HEK293 (cell line): ENCODE data around the gene GGNBP2.

ENCODE experiments used
- BCL11B ChIP-seq: fragments of 450-650 bp; formaldehyde crosslinking; IDR thresholded peaks from 2 replicates; pipeline ENCODE4 v1.5.1; 2016; ENCODE audit warnings: low read depth, missing biosample characterization, missing genetic modification characterization
- GLIS2 ChIP-seq: fragments of 450-650 bp; formaldehyde crosslinking; IDR thresholded peaks from 2 replicates; pipeline ENCODE4 v1.5.1; 2016; ENCODE audit warnings: missing biosample characterization, missing genetic modification characterization
- HOXC10 ChIP-seq: sonication (generic); formaldehyde crosslinking; IDR thresholded peaks from 2 replicates; pipeline ENCODE4 v1.8.1; 2023; ENCODE audit warnings: mild to moderate bottlenecking, missing genetic modification reagents
- KLF8 ChIP-seq: fragments of 450-650 bp; formaldehyde crosslinking; IDR thresholded peaks from 2 replicates; pipeline ENCODE4 v1.5.1; 2016; ENCODE audit warnings: missing biosample characterization, missing genetic modification characterization
- OVOL3 ChIP-seq: fragments of 450-650 bp; formaldehyde crosslinking; IDR thresholded peaks from 2 replicates; pipeline ENCODE4 v1.5.1; 2016; ENCODE audit warnings: missing biosample characterization, missing genetic modification characterization
- SP3 ChIP-seq: fragments of 450-650 bp; formaldehyde crosslinking; IDR thresholded peaks from 2 replicates; pipeline ENCODE4 v1.5.1; 2016; ENCODE audit warnings: missing biosample characterization, missing genetic modification characterization
- SP7 ChIP-seq: fragments of 450-650 bp; formaldehyde crosslinking; IDR thresholded peaks from 2 replicates; pipeline ENCODE4 v1.5.1; 2016; ENCODE audit warnings: missing biosample characterization, missing genetic modification characterization
- TRIM28 ChIP-seq: IDR thresholded peaks from 2 replicates; pipeline ENCODE4 v1.6.1; 2011; ENCODE audit warnings: low read length, control low read depth, borderline replicate concordance
- ZBTB20 ChIP-seq: fragments of 450-650 bp; formaldehyde crosslinking; IDR thresholded peaks from 2 replicates; pipeline ENCODE4 v1.5.1; 2016; ENCODE audit warnings: missing biosample characterization, missing genetic modification characterization
- ZBTB48 ChIP-seq: fragments of 450-650 bp; formaldehyde crosslinking; IDR thresholded peaks from 2 replicates; pipeline ENCODE4 v1.5.1; 2016; ENCODE audit warnings: missing biosample characterization, missing genetic modification characterization
- ZBTB7A ChIP-seq: fragments of 450-650 bp; formaldehyde crosslinking; IDR thresholded peaks from 2 replicates; pipeline ENCODE4 v1.5.1; 2016; ENCODE audit warnings: low read depth, missing biosample characterization, missing genetic modification characterization
- ZBTB8A ChIP-seq: fragments of 450-650 bp; formaldehyde crosslinking; IDR thresholded peaks from 2 replicates; pipeline ENCODE4 v1.5.1; 2016; ENCODE audit warnings: missing biosample characterization, missing genetic modification characterization
- ZFP69B ChIP-seq: fragments of 450-650 bp; formaldehyde crosslinking; IDR thresholded peaks from 2 replicates; pipeline ENCODE4 v1.5.1; 2016; ENCODE audit warnings: missing biosample characterization, missing genetic modification characterization
- ZIC2 ChIP-seq: fragments of 450-650 bp; formaldehyde crosslinking; IDR thresholded peaks from 2 replicates; pipeline ENCODE4 v1.5.1; 2016; ENCODE audit warnings: missing biosample characterization, missing genetic modification characterization
- ZNF10 ChIP-seq: fragments of 450-650 bp; formaldehyde crosslinking; IDR thresholded peaks from 2 replicates; pipeline ENCODE4 v1.5.1; 2017; ENCODE audit warnings: missing biosample characterization, missing genetic modification characterization
- ZNF132 ChIP-seq: fragments of 450-650 bp; formaldehyde crosslinking; IDR thresholded peaks from 2 replicates; pipeline ENCODE4 v1.5.1; 2017; ENCODE audit warnings: missing biosample characterization, missing genetic modification characterization, borderline replicate concordance
- ZNF174 ChIP-seq: fragments of 450-650 bp; formaldehyde crosslinking; IDR thresholded peaks from 2 replicates; pipeline ENCODE4 v1.5.0; 2017; ENCODE audit warnings: missing biosample characterization, mild to moderate bottlenecking, missing genetic modification characterization
- ZNF239 ChIP-seq: fragments of 450-650 bp; formaldehyde crosslinking; IDR thresholded peaks from 2 replicates; pipeline ENCODE4 v1.5.1; 2016; ENCODE audit warnings: missing biosample characterization, missing genetic modification characterization
- ZNF335 ChIP-seq: fragments of 450-650 bp; formaldehyde crosslinking; conservative IDR thresholded peaks from 2 replicates; pipeline ENCODE4 v1.5.1; 2016; ENCODE audit warnings: missing biosample characterization, missing genetic modification characterization
- ZNF391 ChIP-seq: fragments of 450-650 bp; formaldehyde crosslinking; IDR thresholded peaks from 2 replicates; pipeline ENCODE4 v1.5.1; 2016; ENCODE audit warnings: low read depth, missing biosample characterization, missing genetic modification characterization, borderline replicate concordance
- ZNF610 ChIP-seq: fragments of 450-650 bp; formaldehyde crosslinking; IDR thresholded peaks from 2 replicates; pipeline ENCODE4 v1.5.1; 2016; ENCODE audit warnings: missing biosample characterization, missing genetic modification characterization, borderline replicate concordance
- ZNF660 ChIP-seq: fragments of 450-650 bp; IDR thresholded peaks from 2 replicates; pipeline ENCODE4 v1.5.1; 2018; ENCODE audit warnings: missing biosample characterization, mild to moderate bottlenecking, missing genetic modification characterization
- ZNF76 ChIP-seq: fragments of 450-650 bp; formaldehyde crosslinking; IDR thresholded peaks from 2 replicates; pipeline ENCODE4; 2016; ENCODE audit warnings: low read depth, missing biosample characterization, missing genetic modification characterization, borderline replicate concordance
- ZNF837 ChIP-seq: fragments of 450-650 bp; formaldehyde crosslinking; IDR thresholded peaks from 2 replicates; pipeline ENCODE4 v1.5.1; 2016; ENCODE audit warnings: missing biosample characterization, missing genetic modification characterization
- TF ChIP-seq, protein P1 (sequence below): fragments of 450-650 bp; formaldehyde crosslinking; IDR thresholded peaks from 2 replicates; pipeline ENCODE4 v1.5.1; 2016; ENCODE audit warnings: missing biosample characterization, missing genetic modification characterization
- TF ChIP-seq, protein P2 (sequence below): fragments of 450-650 bp; formaldehyde crosslinking; IDR thresholded peaks from 2 replicates; pipeline ENCODE4 v1.5.1; 2017; ENCODE audit warnings: missing biosample characterization, missing genetic modification characterization
- TF ChIP-seq, protein P3 (sequence below): fragments of 450-650 bp; IDR thresholded peaks from 2 replicates; pipeline ENCODE4 v1.5.1; 2018; ENCODE audit warnings: missing biosample characterization, missing genetic modification characterization
- TF ChIP-seq, protein P4 (sequence below): fragments of 450-650 bp; formaldehyde crosslinking; IDR thresholded peaks from 2 replicates; pipeline ENCODE4 v1.5.1; 2016; ENCODE audit warnings: missing biosample characterization, missing genetic modification characterization
- TF ChIP-seq, protein P5 (sequence below): fragments of 450-650 bp; formaldehyde crosslinking; IDR thresholded peaks from 2 replicates; pipeline ENCODE4 v1.5.1; 2017; ENCODE audit warnings: missing biosample characterization, mild to moderate bottlenecking, missing genetic modification characterization, moderate library complexity

Gene GGNBP2

DNA sequence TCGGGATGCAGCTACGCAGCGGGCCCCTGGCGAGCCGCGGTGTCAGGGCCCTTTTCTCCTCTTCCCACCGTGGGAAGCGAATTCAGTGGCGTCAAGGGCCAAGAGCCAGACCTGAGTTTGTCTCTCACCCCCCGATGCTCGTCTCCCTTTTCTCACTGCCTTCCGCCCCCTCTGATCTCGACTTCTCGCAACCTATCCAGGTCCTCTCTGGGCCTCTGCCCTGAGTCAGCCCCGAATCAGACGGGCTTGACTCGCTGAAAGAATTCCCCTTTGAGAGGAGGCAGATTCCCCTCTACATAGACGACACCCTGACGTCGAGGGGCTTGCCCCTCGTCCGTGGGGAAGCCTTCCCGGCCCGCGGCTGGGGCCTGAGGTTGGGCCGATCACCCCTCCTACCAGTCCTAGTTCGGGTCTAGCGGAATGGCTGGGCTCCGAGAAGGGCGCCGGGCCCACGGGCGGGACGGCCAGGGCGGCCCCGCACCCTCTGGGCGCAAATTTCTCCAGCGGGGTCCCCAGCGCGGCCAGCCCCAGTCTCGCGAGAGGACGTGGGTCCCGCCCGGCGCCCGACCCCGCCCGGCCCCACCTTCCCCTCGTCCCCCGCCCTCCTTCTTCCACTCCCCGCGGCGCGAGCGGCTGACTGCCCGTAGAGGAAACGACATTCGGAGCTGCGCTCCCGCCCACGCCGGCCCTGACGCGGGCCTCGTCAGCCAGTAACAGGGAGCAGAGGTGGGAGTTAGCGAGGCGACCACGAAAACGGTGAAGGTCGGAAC is at the start of gene GGNBP2 (continued):
- TF ChIP-seq HOXC10 (CRISPR knock-in tag), result 0 out of 2 replicates have a peak, but pooled peaks have one; percentile 57
- no peak for TF ChIP-seq ZNF239
- TF ChIP-seq, protein P1, sequence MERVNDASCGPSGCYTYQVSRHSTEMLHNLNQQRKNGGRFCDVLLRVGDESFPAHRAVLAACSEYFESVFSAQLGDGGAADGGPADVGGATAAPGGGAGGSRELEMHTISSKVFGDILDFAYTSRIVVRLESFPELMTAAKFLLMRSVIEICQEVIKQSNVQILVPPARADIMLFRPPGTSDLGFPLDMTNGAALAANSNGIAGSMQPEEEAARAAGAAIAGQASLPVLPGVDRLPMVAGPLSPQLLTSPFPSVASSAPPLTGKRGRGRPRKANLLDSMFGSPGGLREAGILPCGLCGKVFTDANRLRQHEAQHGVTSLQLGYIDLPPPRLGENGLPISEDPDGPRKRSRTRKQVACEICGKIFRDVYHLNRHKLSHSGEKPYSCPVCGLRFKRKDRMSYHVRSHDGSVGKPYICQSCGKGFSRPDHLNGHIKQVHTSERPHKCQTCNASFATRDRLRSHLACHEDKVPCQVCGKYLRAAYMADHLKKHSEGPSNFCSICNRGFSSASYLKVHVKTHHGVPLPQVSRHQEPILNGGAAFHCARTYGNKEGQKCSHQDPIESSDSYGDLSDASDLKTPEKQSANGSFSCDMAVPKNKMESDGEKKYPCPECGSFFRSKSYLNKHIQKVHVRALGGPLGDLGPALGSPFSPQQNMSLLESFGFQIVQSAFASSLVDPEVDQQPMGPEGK (tag by site-specific recombination), result peak; percentile 83
- TF ChIP-seq ZNF660 (tag by site-specific recombination), result peak; percentile 70; the same call in 1 of the 2 replicates
- TF ChIP-seq ZNF174 (tag by site-specific recombination), result no peak
- TF ChIP-seq, protein P2, sequence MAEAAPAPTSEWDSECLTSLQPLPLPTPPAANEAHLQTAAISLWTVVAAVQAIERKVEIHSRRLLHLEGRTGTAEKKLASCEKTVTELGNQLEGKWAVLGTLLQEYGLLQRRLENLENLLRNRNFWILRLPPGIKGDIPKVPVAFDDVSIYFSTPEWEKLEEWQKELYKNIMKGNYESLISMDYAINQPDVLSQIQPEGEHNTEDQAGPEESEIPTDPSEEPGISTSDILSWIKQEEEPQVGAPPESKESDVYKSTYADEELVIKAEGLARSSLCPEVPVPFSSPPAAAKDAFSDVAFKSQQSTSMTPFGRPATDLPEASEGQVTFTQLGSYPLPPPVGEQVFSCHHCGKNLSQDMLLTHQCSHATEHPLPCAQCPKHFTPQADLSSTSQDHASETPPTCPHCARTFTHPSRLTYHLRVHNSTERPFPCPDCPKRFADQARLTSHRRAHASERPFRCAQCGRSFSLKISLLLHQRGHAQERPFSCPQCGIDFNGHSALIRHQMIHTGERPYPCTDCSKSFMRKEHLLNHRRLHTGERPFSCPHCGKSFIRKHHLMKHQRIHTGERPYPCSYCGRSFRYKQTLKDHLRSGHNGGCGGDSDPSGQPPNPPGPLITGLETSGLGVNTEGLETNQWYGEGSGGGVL, result peak; percentile 43
- TF ChIP-seq ZNF391 (tag by site-specific recombination), result peak; percentile 69; the same call in 1 of the 2 replicates
- 0 out of 2 replicates have a peak, but pooled peaks have one; percentile 3 for TF ChIP-seq OVOL3
- TF ChIP-seq ZNF610 (tag by site-specific recombination), result peak; percentile 85; the same call in 1 of the 2 replicates
- peak; percentile 99 for TF ChIP-seq ZBTB8A (tag by site-specific recombination)
- peak; percentile 88 for TF ChIP-seq ZFP69B
- TF ChIP-seq, protein P3, sequence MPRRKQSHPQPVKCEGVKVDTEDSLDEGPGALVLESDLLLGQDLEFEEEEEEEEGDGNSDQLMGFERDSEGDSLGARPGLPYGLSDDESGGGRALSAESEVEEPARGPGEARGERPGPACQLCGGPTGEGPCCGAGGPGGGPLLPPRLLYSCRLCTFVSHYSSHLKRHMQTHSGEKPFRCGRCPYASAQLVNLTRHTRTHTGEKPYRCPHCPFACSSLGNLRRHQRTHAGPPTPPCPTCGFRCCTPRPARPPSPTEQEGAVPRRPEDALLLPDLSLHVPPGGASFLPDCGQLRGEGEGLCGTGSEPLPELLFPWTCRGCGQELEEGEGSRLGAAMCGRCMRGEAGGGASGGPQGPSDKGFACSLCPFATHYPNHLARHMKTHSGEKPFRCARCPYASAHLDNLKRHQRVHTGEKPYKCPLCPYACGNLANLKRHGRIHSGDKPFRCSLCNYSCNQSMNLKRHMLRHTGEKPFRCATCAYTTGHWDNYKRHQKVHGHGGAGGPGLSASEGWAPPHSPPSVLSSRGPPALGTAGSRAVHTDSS (tag by site-specific recombination), result no peak
- peak; percentile 82 for TF ChIP-seq ZNF335
- no peak for TF ChIP-seq ZNF837
- TF ChIP-seq ZBTB48 (tag by site-specific recombination), result 0 out of 2 replicates have a peak, but pooled peaks have one; percentile 30
- no peak for TF ChIP-seq ZNF132 (tag by site-specific recombination)
- peak; percentile 87; the same call in 1 of the 2 replicates for TF ChIP-seq GLIS2 (tag by site-specific recombination)
- peak; percentile 89 for TF ChIP-seq ZBTB20 (tag by site-specific recombination)
- peak; percentile 50; the same call in 1 of the 2 replicates for TF ChIP-seq SP7 (tag by site-specific recombination)
- TF ChIP-seq ZIC2, result peak; percentile 89
- TF ChIP-seq, protein P4, sequence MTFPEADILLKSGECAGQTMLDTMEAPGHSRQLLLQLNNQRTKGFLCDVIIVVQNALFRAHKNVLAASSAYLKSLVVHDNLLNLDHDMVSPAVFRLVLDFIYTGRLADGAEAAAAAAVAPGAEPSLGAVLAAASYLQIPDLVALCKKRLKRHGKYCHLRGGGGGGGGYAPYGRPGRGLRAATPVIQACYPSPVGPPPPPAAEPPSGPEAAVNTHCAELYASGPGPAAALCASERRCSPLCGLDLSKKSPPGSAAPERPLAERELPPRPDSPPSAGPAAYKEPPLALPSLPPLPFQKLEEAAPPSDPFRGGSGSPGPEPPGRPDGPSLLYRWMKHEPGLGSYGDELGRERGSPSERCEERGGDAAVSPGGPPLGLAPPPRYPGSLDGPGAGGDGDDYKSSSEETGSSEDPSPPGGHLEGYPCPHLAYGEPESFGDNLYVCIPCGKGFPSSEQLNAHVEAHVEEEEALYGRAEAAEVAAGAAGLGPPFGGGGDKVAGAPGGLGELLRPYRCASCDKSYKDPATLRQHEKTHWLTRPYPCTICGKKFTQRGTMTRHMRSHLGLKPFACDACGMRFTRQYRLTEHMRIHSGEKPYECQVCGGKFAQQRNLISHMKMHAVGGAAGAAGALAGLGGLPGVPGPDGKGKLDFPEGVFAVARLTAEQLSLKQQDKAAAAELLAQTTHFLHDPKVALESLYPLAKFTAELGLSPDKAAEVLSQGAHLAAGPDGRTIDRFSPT (tag by site-specific recombination), result 0 out of 2 replicates have a peak, but pooled peaks have one; percentile 7
- TF ChIP-seq, protein P5, sequence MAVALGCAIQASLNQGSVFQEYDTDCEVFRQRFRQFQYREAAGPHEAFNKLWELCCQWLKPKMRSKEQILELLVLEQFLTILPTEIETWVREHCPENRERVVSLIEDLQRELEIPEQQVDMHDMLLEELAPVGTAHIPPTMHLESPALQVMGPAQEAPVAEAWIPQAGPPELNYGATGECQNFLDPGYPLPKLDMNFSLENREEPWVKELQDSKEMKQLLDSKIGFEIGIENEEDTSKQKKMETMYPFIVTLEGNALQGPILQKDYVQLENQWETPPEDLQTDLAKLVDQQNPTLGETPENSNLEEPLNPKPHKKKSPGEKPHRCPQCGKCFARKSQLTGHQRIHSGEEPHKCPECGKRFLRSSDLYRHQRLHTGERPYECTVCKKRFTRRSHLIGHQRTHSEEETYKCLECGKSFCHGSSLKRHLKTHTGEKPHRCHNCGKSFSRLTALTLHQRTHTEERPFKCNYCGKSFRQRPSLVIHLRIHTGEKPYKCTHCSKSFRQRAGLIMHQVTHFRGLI (tag by site-specific recombination), result peak; percentile 17; the same call in 1 of the 2 replicates
- peak; percentile 40; the same call in 1 of the 2 replicates for TF ChIP-seq ZNF10 (tag by site-specific recombination)
- TF ChIP-seq KLF8 (tag by site-specific recombination), result peak; percentile 98
- TF ChIP-seq BCL11B (tag by site-specific recombination), result peak; percentile 74; the same call in 1 of the 2 replicates
- peak; percentile 19; the same call in 1 of the 2 replicates for TF ChIP-seq ZNF76 (tag by site-specific recombination)
- TF ChIP-seq TRIM28, result no peak
- peak; percentile 80 for TF ChIP-seq SP3 (tag by site-specific recombination)
- 0 out of 2 replicates have a peak, but pooled peaks have one; percentile 82 for TF ChIP-seq ZBTB7A (tag by site-specific recombination)
